ENCODE data around the gene CELSR1.

Gene CELSR1

GRCh38 chr22:46537225-46537945, at the start of gene CELSR1:
CELSR1 (minus strand) TSS chr22:46537620; CDS start chr22:46537170, 450 bp downstream.
- DNase-seq = no peak

GRCh38 chr22:46587061-46587460, 49.6 kb upstream of the CELSR1 start:
- DNase-seq = no peak

DNA sequence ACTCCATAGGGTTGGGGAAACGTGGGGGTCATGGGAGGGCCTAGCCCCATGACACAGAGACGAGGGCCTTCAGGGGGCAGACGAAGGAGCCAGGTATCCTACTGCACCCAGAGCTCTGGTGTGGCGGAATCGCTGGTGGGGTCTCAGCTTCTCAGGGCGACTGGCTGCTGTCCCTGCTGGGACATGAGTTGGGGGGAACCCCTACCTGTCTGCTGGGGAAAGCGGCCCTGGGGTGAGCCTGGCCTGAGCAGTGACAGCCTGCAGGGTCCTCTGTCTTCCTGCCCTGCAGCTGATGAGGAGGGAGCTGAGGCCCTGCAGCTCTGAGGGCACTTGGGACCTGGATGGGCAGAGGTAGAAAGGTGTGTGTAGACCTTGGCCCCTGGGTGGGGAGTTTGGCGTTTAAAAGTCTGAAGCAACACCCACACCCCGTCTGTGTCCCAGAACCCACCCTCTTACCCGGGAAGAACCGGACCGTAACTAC, 49.2 kb upstream of the CELSR1 start:
- DNase-seq = no peak

GRCh38 chr22:46586123-46586519, 48.7 kb upstream of the CELSR1 start:
- no peak for DNase-seq

DNA sequence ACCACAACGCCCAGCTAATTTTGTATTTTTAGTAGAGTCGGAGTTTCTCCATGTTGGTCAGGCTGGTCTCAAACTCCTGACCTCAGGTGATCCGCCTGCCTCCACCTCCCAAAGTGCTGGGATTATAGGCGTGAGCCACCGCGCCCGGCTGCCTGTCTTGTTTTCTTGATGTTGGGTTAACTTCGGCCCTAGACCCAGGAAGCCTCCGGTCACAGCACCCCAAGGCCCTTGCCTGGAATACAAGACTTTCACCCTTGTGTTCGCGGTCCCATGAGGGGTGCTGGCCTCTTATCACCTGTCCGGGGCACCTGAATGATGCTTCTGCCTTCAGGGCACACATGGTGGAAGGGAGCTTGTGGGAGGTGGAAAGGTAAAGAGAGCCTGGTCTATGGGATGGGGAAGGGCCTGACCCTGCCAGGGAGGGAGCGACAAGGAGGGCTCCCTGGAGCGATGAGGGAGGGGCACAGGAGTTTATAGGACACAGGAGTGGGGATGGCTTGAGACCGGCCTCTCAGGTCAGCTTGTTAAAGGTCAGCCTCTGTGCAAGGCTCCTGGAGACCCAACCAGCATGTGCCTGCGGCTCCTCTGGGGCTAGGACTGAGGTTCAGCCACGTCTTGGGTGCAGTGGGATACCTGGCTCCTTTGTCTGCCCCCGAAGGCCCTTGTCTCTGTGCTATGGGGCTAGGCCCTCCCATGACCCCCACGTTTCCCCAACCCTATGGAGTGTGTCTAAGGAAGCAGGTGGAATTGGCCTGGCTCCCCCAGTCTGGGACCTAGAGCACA, 48.1 kb upstream of the CELSR1 start:
- no peak for DNase-seq

DNA sequence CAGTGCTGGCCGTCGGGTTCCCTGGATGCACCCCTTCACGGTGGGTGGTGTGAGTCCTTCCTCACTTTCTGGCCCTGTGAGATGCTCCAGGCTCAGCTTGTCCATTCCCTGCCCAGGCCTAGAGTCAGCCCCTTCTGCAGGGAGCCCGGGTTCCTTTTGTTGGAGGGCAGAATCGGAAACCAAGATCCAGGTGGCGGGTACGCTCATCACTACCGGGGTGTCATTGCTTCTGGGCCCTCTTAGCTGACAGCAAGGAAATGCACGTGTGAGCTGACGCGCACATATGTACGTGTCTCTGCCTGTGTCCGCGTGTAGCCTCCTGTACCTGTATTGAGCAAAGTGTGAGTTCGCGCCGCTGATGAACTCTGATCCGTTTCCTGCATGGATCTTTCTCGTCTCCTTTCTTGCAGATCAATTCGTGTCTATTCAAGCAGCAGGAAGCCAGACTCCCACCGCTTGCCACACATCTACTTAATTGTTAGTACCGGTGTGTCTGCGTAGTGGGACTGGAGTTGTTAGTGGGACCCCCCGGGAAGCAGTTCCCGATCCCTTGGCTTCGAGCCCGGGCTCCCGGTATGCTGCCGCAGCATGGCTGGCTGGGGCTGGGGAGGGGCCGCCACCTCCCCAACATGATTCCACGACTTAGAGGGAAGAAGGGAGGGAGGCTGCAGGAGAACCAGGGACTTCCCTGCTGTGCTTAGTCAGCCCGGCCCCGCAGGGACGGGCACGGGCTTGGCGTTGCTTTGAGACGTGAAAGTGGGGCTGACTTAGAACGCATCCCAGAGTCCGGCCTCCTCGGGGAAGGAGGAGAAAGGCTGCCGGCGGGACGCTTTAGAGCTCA, 46.9 kb upstream of the CELSR1 start:
- DNase-seq = peak; percentile 33 to 74

DNA sequence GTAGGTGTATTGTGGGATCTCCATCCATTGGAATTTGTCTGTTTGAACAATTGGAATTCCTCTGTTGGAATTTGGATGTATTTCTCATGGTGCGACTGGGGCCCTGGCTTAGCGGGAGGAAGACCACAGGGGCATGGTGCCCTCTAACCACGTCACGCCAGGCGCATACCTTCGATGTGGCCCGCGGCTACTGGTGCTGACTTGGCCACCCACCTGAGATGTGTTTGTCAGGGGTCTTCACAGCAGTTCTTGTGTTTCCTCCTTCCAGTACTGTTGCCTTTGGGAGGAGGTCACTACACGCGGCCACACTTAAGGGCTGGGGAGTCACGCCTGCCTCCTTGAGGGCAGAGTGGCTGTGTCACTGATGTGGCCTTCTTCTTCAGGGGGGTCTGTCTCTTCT, 46.2 kb upstream of the CELSR1 start:
- no peak for DNase-seq

GRCh38 chr22:46582281-46582933, 45.0 kb upstream of the CELSR1 start:
- DNase-seq = no peak

DNA sequence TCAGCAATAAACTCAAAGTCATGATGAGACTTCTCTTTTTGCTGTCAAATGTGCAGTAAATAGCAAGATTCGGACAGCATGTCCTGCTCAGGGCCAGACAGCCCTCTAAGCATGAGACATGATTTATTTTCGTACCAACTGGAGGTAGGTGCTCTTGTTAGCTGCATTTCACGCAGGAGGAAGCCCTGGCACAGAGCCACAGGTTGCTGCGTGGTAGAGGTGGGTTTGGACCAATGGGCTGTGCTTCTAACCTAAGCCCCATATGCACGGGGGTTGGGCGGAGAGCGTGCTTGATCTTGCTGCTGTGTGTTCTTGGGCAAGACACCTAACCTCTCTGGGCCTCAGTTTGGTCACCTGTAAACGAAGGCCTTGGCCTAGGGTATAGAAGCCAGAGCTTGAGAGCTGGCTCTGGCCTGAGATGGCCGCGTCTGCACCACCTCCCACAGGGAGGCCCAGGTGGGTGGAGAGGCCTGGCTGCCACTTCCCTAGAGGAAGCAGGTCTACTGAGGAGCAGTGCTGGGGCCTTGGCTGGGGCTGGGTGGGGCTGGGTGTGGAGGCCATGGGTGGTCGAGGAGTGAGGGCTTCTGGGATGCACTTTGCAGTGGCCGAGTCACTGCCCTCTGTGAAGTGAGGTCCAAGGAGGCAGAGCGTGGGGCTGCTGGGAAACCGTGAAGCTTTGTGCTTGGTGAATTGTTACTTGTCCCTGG, 44.3 kb upstream of the CELSR1 start:
- no peak for DNase-seq

DNA sequence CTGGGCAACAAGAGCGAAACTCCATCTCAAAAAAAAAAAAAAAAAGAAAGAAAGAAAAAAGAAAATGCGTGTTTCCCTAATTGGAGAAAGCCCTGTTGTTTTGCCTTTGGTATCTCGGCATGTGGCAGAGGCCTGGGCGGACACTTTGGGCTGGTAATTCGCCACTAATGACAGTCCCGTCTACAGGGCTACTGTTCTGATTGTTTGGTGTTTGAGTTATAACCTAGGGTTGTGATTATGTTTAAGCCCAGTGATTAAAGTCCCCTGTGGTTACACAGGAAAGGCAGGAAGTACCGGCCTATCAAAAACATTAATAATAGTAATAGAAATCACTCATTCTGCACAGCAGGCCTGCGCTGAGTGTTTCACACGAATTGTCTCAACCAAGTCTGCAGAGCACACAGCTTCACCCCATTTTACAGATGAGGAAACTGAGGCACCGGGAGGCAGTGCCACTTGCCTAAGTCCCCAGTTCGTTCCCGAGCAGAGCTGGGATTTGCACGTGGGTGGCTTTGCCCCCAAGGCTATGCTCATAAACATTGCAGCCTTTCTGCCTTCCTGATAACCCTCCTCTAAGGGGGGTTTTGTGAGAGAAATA, 43.6 kb upstream of the CELSR1 start:
- DNase-seq = peak; percentile 69 to 83

- no peak for DNase-seq
Observed at GRCh38 chr22:46579751-46580449, 42.5 kb upstream of the CELSR1 start.

DNA sequence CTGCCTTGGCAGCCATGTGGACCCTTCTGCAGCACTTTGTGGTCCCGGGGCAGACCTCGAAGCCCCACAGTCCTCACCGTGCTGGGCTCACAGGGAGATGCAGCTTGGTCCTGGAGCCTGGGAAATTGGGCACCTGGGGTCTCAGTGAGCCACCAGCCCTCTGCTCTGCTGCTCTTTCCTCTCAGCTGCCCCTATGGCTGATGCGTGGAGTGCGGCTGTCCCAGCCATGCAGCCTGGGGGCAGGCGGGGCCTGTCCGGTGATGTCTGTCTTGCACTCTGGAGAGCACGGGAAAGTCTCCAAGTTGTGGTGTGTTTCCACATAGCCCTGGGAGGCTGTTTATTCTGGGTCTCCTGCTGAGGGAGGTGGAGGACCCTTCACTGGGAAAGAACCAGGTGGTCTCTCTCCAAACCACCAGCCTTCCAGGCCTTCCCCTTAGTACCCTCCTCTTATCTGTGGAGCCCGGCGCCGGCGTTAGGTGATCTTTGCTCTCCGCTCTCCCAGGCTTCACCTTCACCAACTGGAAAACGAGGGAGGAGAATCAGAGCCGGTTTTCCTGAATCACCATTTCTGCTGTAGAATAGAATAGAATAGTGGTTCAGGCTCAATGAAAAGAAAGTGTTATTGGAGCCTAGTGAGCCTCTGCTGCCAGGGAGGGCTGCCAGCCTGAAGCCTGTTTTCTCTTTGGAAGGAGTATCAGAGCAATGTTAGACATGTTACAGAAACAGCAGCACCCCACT, 41.6 kb upstream of the CELSR1 start:
- no peak for DNase-seq

- no peak for DNase-seq
Observed at GRCh38 chr22:46578251-46578823, 40.9 kb upstream of the CELSR1 start.

GRCh38 chr22:46577368-46578249, 40.2 kb upstream of the CELSR1 start:
- no peak for DNase-seq

GRCh38 chr22:46576556-46577367, 39.3 kb upstream of the CELSR1 start:
- peak; percentile 32 to 37 for DNase-seq

DNA sequence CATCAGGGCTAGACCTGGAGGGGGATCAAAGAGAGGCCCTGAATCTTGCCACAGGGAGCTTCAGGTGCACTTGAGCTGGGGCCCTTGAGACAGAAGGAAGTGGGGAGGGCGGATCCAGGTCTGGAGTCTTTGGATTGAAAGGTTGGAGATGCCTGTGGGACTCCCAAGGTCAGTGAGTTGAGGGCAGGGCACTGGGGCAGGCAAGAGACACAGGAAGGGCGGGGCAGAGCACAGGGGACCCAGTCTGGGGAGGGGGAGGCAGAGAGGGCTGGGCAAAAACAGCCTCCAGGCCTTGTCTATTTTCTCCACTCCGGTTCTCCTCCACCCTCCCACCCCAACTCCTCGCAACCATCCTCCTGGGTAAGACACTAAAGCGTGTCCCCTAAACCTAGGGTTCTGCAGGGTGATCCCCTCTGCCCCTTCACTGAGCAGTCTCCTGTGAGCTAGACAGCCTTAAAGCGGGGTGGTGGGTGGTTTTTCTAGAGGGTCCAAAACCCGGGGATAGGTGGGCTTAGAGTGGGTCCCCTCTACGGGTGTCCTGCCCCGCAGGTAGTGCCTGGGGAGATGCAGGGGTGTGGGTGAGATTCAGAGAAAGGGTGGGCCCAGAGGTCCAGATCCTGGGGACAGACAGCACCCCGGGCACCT, 38.6 kb upstream of the CELSR1 start:
- no peak for DNase-seq

All from NCI-H2081 (cell line).